ENCODE measurements around the gene RANBP10.

Gene RANBP10

GRCh38 chr16:67825906-67826305, 19.5 kb upstream of the RANBP10 start:
- no peak for TF ChIP-seq CTCF (IDR thresholded peaks at IDR 0.05; ENCODE audit: borderline replicate concordance, insufficient read depth, low read depth, low read length)
- no peak overlapping the region for H3K4me3 ChIP-seq (ENCODE audit: low read depth, low read length)

- no peak overlapping the region for H3K4me3 ChIP-seq (ENCODE audit: low read depth, low read length)
- TF ChIP-seq CTCF (IDR thresholded peaks at IDR 0.05; ENCODE audit: borderline replicate concordance, insufficient read depth, low read depth, low read length) = no peak
Measured at GRCh38 chr16:67825119-67825518, 18.8 kb upstream of the RANBP10 start.

GRCh38 chr16:67822511-67822910, 16.2 kb upstream of the RANBP10 start:
- no peak overlapping the region for H3K4me3 ChIP-seq (ENCODE audit: low read depth, low read length)
- TF ChIP-seq CTCF (IDR thresholded peaks at IDR 0.05; ENCODE audit: borderline replicate concordance, insufficient read depth, low read depth, low read length) = no peak

- no peak overlapping the region for H3K4me3 ChIP-seq (ENCODE audit: low read depth, low read length)
- TF ChIP-seq CTCF (IDR thresholded peaks at IDR 0.05; ENCODE audit: borderline replicate concordance, insufficient read depth, low read depth, low read length) = no peak
Measured at GRCh38 chr16:67820608-67821259, 14.4 kb upstream of the RANBP10 start.

- no peak overlapping the region for H3K4me3 ChIP-seq (ENCODE audit: low read depth, low read length)
- no peak for TF ChIP-seq CTCF (IDR thresholded peaks at IDR 0.05; ENCODE audit: borderline replicate concordance, insufficient read depth, low read depth, low read length)
Measured at GRCh38 chr16:67814567-67814966, 8.2 kb upstream of the RANBP10 start.

GRCh38 chr16:67811899-67812298, 5.5 kb upstream of the RANBP10 start:
- no peak overlapping the region for H3K4me3 ChIP-seq (ENCODE audit: low read depth, low read length)
- TF ChIP-seq CTCF (IDR thresholded peaks at IDR 0.05; ENCODE audit: borderline replicate concordance, insufficient read depth, low read depth, low read length) = no peak

- peak overlapping the region; percentile 80 for H3K4me3 ChIP-seq (ENCODE audit: low read depth, low read length)
- TF ChIP-seq CTCF (IDR thresholded peaks at IDR 0.05; ENCODE audit: borderline replicate concordance, insufficient read depth, low read depth, low read length) = no peak
Measured at GRCh38 chr16:67807148-67807682, 855 bp upstream of the RANBP10 start.
